HL-60 (cell line): Measurements from ENCODE around the gene CCDC8.

Source experiments
- DNase-seq, 2 experiments: peaks; one replicate each; pipeline ENCODE4 v3.0.0-alpha.2; 2010 to 2020; ENCODE audit warnings: low read depth in 1 of 2, low spot score in 1 of 2
- H3K27ac ChIP-seq: fragments of 250-450 bp; sonication (Bioruptor Pico); replicated peaks from 2 replicates; pipeline ENCODE4 v1.5.1; 2020; ENCODE audit warnings: mild to moderate bottlenecking, moderate library complexity
- H3K27me3 ChIP-seq: fragments of 250-450 bp; sonication (Bioruptor Pico); 2 replicates; pipeline ENCODE4 v1.5.1; 2021; ENCODE audit warnings: mild to moderate bottlenecking, moderate library complexity; ENCODE audit not compliant: insufficient read depth, poor library complexity, severe bottlenecking
- H3K4me3 ChIP-seq: replicated peaks from 2 replicates; pipeline ENCODE4 v1.5.1; 2011; ENCODE audit warnings: mild to moderate bottlenecking, control low read depth, low read length; ENCODE audit not compliant: insufficient read depth
- GABPA ChIP-seq: IDR thresholded peaks from 2 replicates; pipeline ENCODE4 v1.6.1; 2012; ENCODE audit warnings: low read depth
- POLR2AphosphoS5 ChIP-seq: IDR thresholded peaks from 2 replicates; pipeline ENCODE4 v1.6.1; 2012; ENCODE audit warnings: low read depth
- SPI1 ChIP-seq: IDR thresholded peaks from 2 replicates; pipeline ENCODE4 v1.6.1; 2012; ENCODE audit warnings: low read depth, mild to moderate bottlenecking, borderline replicate concordance
- TF ChIP-seq, protein P1 (sequence below): IDR thresholded peaks from one replicate; pipeline ENCODE4 v1.5.1; 2011; ENCODE audit warnings: low read length, control low read depth, inconsistent platforms; ENCODE audit not compliant: insufficient read depth
- TF ChIP-seq, protein P2 (sequence below): IDR thresholded peaks from 2 replicates; pipeline ENCODE4 v1.6.1; 2012; ENCODE audit warnings: low read depth; ENCODE audit not compliant: insufficient replicate concordance

The CCDC8 gene

DNA sequence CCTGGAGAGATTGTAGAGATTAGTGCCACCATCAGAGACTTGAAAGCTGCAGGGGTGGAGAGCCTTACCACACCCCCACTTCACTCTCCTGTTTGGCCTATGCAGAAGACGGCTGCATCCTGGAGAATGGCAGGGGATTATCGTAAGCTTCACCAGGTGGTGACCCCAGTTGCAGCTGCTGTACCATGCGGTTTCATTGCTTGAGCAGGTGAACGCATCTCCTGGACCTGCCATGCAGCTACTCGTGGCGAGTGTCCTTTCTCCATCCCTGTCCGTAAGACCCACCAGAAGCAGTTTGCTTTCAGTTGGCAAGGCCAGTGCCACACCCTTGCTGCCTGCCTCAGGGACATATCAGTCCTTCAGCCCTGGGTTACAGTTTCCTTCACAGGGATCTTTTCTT is 45.2 kb downstream of the CCDC8 start:
- no peak for DNase-seq
- TF ChIP-seq, protein P1, sequence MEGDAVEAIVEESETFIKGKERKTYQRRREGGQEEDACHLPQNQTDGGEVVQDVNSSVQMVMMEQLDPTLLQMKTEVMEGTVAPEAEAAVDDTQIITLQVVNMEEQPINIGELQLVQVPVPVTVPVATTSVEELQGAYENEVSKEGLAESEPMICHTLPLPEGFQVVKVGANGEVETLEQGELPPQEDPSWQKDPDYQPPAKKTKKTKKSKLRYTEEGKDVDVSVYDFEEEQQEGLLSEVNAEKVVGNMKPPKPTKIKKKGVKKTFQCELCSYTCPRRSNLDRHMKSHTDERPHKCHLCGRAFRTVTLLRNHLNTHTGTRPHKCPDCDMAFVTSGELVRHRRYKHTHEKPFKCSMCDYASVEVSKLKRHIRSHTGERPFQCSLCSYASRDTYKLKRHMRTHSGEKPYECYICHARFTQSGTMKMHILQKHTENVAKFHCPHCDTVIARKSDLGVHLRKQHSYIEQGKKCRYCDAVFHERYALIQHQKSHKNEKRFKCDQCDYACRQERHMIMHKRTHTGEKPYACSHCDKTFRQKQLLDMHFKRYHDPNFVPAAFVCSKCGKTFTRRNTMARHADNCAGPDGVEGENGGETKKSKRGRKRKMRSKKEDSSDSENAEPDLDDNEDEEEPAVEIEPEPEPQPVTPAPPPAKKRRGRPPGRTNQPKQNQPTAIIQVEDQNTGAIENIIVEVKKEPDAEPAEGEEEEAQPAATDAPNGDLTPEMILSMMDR = no peak
- no peak for TF ChIP-seq SPI1
- TF ChIP-seq, protein P2, sequence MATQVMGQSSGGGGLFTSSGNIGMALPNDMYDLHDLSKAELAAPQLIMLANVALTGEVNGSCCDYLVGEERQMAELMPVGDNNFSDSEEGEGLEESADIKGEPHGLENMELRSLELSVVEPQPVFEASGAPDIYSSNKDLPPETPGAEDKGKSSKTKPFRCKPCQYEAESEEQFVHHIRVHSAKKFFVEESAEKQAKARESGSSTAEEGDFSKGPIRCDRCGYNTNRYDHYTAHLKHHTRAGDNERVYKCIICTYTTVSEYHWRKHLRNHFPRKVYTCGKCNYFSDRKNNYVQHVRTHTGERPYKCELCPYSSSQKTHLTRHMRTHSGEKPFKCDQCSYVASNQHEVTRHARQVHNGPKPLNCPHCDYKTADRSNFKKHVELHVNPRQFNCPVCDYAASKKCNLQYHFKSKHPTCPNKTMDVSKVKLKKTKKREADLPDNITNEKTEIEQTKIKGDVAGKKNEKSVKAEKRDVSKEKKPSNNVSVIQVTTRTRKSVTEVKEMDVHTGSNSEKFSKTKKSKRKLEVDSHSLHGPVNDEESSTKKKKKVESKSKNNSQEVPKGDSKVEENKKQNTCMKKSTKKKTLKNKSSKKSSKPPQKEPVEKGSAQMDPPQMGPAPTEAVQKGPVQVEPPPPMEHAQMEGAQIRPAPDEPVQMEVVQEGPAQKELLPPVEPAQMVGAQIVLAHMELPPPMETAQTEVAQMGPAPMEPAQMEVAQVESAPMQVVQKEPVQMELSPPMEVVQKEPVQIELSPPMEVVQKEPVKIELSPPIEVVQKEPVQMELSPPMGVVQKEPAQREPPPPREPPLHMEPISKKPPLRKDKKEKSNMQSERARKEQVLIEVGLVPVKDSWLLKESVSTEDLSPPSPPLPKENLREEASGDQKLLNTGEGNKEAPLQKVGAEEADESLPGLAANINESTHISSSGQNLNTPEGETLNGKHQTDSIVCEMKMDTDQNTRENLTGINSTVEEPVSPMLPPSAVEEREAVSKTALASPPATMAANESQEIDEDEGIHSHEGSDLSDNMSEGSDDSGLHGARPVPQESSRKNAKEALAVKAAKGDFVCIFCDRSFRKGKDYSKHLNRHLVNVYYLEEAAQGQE = no peak
- TF ChIP-seq POLR2AphosphoS5 = no peak
- no peak for TF ChIP-seq GABPA
- Histone ChIP-seq H3K27me3 (no peaks in the 10 kb centered on the region), H3K27ac (no peak overlapping the region), H3K4me3 (no peak overlapping the region)

DNA sequence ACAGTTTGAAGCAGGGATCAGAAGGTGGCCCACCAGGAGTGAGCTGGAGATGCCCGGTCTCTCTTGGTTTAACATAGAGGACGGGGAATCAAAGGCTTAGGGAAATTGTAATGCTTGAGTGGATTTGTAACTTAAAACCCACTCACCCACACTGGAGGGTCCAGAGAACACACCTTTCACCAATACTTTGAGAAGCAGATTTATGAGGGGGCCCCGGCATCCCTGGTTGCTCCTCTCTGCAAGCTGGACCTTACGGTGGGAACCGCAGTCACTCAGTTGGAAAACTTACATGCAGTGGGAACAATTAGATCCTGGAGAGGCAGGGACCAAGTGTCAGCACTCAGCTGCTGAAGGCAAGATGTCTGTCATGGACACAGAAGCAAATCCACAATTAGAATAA is 45.9 kb downstream of the CCDC8 start:
- TF ChIP-seq, protein P2 = no peak
- TF ChIP-seq POLR2AphosphoS5 = no peak
- TF ChIP-seq, protein P1 = no peak
- TF ChIP-seq SPI1 = no peak
- TF ChIP-seq GABPA = no peak
- no peaks in the 10 kb centered on the region for H3K27me3 ChIP-seq
- H3K27ac ChIP-seq = no peak overlapping the region
- no peak overlapping the region for H3K4me3 ChIP-seq
- no peak for DNase-seq

DNA sequence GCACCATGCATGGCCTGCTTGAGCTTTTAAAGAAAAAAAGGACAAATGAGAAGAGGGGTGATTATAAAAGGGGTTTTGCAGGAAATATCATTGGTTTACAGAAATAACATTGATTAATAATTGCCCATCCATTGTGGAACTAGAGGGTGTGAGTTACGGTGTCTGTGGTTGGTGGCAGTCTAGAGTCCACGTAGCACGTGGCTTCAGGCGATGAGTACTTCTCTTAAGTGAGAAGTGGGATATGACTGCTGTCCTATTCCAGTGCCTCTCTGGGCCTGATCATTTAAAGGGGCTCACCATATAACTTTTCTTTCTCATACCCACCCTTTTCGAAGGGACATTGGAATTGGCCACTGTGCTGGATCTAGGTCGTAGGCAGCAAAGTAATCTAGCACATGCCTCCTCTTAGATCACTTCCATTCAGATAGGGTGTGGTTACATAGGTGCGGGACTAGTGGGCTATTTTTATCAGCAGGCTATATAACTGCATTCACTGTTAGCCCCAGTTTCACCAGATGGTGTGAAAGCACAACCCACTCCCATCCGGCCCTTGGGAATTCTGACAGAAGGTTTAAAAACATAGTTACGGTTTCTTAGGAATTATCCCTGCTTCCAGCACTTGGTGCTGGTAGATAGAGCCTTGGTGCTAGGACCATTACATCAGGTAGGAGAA is 46.6 kb downstream of the CCDC8 start:
- no peak for DNase-seq
- Histone ChIP-seq H3K27ac (no peak overlapping the region), H3K27me3 (no peaks in the 10 kb centered on the region), H3K4me3 (no peak overlapping the region)
- TF ChIP-seq, protein P1 = no peak
- TF ChIP-seq, protein P2 = no peak
- TF ChIP-seq SPI1 = no peak
- no peak for TF ChIP-seq GABPA
- TF ChIP-seq POLR2AphosphoS5 = no peak
